ENCODE data around the gene DOK5.

DNA sequence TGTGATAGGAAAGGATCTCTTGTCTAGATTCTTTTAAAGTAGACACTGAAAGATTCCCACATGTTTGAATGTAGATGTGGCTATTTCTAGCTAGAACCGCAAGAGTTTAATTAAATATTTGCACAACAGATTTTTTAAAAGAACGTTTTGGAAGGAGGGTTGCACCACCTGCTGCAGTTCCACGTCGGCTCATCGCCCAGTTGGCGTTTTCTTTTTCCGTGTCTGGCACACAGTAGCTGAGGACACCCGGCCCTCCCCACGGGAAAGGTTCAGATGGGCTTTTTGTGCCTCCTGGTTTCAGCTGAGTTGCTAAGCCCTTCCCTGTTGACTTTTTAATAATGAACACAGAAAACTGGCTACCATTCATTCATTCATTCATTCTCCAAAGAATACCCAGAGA, 41.8 kb upstream of the DOK5 start:
- TF ChIP-seq RFX5 (IDR thresholded peaks at IDR 0.05; ENCODE audit: borderline replicate concordance, low read depth, low read length) (no peak), GTF2F1 (IDR thresholded peaks at IDR 0.05; ENCODE audit: borderline replicate concordance, low read depth, low read length) (no peak), SRF (IDR thresholded peaks at IDR 0.05; ENCODE audit: low read depth, low read length) (no peak), EZH2 (IDR thresholded peaks at IDR 0.05; ENCODE audit: low read depth, low read length, severe bottlenecking) (no peak), EP300 (IDR thresholded peaks at IDR 0.05; ENCODE audit: borderline replicate concordance in 1 of 2, low read depth in 2 of 2, low read length in 2 of 2) (no peak)
- TF ChIP-seq, protein P1, sequence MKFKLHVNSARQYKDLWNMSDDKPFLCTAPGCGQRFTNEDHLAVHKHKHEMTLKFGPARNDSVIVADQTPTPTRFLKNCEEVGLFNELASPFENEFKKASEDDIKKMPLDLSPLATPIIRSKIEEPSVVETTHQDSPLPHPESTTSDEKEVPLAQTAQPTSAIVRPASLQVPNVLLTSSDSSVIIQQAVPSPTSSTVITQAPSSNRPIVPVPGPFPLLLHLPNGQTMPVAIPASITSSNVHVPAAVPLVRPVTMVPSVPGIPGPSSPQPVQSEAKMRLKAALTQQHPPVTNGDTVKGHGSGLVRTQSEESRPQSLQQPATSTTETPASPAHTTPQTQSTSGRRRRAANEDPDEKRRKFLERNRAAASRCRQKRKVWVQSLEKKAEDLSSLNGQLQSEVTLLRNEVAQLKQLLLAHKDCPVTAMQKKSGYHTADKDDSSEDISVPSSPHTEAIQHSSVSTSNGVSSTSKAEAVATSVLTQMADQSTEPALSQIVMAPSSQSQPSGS (IDR thresholded peaks at IDR 0.05; ENCODE audit: low read length), result no peak
- TF ChIP-seq, protein P2, sequence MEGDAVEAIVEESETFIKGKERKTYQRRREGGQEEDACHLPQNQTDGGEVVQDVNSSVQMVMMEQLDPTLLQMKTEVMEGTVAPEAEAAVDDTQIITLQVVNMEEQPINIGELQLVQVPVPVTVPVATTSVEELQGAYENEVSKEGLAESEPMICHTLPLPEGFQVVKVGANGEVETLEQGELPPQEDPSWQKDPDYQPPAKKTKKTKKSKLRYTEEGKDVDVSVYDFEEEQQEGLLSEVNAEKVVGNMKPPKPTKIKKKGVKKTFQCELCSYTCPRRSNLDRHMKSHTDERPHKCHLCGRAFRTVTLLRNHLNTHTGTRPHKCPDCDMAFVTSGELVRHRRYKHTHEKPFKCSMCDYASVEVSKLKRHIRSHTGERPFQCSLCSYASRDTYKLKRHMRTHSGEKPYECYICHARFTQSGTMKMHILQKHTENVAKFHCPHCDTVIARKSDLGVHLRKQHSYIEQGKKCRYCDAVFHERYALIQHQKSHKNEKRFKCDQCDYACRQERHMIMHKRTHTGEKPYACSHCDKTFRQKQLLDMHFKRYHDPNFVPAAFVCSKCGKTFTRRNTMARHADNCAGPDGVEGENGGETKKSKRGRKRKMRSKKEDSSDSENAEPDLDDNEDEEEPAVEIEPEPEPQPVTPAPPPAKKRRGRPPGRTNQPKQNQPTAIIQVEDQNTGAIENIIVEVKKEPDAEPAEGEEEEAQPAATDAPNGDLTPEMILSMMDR (IDR thresholded peaks at IDR 0.05; ENCODE audit: control extremely low read depth in 1 of 3, insufficient read depth in 1 of 3, low read depth in 1 of 3, low read length in 3 of 3), result no peak
